ENCODE measurements around the gene KRT4. TPM values are rescaled to one million over a fixed set of nuclear protein-coding genes. Genes with fewer than 3 reads are reported as not detected.

The KRT4 gene
- total RNA-seq, 1 donor from 2014 or later = 0.29 TPM

DNA sequence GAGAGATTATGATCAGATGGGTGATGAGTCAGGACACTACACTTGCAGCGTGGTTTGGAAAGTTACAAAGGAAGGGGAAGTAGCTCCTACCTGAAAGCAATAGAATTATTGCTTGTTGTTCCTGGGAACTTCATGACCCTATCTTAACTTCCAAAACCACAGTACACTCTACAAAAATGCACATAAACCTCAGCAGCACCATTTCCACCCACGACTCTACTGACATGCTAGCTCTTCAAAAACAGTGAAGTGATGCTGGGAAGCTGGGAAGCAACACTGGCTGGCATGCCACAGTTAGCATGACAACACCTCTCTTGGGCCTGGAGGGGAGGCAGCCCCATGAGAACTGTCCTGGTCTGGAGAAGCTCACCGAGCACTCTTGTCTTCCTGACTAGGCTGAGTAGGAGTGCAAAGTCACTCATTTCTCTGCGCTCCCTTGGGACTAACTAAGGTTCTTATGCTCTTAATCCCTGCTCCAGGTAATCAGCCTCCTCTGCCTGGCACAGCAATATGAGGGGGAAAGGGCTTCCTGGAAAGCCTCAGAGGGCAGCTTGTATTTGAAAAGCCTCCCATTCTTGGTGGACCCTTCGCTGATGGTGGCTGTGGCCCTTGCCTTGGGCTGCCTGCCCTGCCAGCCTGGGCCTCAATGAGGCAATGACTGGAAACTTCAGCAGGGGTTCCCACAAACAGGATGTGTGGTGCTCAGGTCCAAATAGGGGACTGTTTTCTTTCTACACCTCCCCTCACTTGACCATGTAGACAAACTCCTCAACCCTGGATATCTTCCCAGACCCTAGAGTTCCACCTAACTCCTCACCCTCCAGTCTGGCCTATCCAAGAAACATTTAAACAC, 19.2 kb downstream of the KRT4 start:
- TF ChIP-seq, protein P1, sequence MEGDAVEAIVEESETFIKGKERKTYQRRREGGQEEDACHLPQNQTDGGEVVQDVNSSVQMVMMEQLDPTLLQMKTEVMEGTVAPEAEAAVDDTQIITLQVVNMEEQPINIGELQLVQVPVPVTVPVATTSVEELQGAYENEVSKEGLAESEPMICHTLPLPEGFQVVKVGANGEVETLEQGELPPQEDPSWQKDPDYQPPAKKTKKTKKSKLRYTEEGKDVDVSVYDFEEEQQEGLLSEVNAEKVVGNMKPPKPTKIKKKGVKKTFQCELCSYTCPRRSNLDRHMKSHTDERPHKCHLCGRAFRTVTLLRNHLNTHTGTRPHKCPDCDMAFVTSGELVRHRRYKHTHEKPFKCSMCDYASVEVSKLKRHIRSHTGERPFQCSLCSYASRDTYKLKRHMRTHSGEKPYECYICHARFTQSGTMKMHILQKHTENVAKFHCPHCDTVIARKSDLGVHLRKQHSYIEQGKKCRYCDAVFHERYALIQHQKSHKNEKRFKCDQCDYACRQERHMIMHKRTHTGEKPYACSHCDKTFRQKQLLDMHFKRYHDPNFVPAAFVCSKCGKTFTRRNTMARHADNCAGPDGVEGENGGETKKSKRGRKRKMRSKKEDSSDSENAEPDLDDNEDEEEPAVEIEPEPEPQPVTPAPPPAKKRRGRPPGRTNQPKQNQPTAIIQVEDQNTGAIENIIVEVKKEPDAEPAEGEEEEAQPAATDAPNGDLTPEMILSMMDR (IDR thresholded peaks at IDR 0.05; ENCODE audit: unreplicated experiment) = no peak
- H3K4me3 Mint-ChIP-seq (ENCODE audit: low read depth) = no peak overlapping the region
- no peak for DNase-seq (ENCODE audit: low spot score, unreplicated experiment)
- peaks cover 37% of the 10 kb centered on the region for H3K27me3 Mint-ChIP-seq
- no peaks in the 10 kb centered on the region for H3K9me3 Mint-ChIP-seq (ENCODE audit: low read depth)
- H3K27ac Mint-ChIP-seq = no peak overlapping the region
- no peaks in the 10 kb centered on the region for H3K4me1 Mint-ChIP-seq (ENCODE audit: low read depth)
- no peaks in the 10 kb centered on the region for H3K36me3 Mint-ChIP-seq (ENCODE audit: insufficient read depth)

DNA sequence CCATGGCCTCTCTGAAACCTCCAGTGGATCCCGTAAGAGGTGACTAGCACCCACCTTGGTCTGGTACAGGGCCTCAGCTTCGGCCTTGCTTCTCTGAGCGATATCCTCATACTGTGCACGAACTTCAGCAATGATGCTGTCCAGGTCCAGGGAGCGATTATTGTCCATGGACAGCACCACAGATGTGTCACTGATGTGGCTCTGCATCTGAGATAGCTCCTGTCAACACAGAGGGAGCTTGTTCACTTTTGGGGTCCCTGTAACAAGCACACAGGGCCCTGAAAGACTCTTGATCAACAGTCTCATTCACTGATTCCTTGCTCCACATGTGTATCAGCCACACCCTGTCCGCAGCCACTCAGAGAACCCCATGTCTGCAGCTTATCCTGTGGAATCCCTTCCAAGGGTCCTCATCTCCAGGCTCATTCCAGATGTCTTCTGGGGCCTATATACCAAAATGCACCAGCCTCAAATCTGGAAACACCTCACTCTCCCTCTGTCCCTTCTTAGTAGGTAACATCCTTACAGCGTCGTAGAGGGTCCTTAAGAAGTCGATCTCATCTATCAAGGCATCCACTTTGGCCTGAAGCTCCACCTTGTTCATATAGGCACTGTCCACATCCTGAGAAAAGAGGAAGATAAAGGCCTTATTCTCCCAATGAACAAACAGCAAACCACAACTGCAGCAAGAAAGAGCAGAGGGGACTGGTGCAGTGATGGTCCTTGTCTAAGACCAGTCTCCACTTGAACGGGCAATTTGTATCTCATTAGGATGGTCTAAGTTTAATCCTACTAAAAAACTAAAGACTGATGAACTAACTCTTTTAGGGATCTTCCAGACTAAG, 21.5 kb downstream of the KRT4 start:
- Mint-ChIP-seq H3K27ac (no peak overlapping the region), H3K9me3 (ENCODE audit: low read depth) (no peaks in the 10 kb centered on the region), H3K4me3 (ENCODE audit: low read depth) (no peak overlapping the region), H3K4me1 (ENCODE audit: low read depth) (no peaks in the 10 kb centered on the region), H3K27me3 (peaks cover 47% of the 10 kb centered on the region), H3K36me3 (ENCODE audit: insufficient read depth) (no peaks in the 10 kb centered on the region)
- TF ChIP-seq, protein P1 (IDR thresholded peaks at IDR 0.05; ENCODE audit: unreplicated experiment) = no peak
- DNase-seq (ENCODE audit: low spot score, unreplicated experiment) = no peak

DNA sequence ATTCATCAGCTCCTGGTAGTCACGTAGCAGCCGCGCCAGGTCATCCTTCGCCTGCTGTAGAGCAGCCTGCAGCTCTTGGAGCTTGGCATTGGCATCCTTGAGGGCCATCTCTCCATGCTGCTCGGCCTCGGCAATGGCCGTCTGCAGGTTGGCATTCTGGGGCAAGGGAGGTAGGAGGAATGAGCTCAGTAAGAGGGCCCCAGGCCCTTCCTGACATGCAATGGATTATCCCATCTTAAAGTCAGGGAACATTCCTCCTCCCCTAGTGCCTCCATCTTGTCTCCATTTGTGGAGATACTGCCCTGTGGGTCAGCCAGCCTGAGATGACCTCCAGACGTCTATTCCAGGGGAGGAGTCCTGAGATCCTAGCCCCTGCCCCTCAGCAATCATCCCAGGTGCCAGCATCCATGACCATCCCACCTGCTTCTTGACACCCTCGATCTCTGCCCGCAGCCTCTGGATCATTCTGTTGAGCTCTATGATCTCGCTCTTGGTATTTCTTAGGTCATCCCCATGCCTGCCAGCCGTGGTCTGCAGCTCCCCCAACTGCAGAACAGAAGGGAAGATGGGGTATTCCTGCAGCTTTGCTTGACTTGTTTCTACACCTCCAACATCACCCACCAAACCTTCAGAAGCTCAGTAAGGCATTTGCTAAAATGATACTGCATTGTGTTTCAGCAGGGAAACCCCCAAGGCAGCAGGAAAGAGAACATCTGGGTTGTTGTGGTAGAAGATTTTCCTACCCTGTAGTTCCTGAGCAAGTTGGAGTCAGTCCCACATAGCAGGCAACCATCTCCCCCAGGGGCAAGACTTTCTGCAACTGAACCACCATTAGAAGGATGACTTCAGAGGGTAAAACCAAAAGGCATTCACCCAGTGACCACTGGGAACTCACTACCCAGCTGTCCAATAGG, 22.4 kb downstream of the KRT4 start:
- Mint-ChIP-seq H3K4me1 (ENCODE audit: low read depth) (no peaks in the 10 kb centered on the region), H3K4me3 (ENCODE audit: low read depth) (no peak overlapping the region), H3K9me3 (ENCODE audit: low read depth) (no peaks in the 10 kb centered on the region), H3K36me3 (ENCODE audit: insufficient read depth) (no peaks in the 10 kb centered on the region), H3K27ac (no peak overlapping the region), H3K27me3 (peaks cover 50% of the 10 kb centered on the region)
- no peak for DNase-seq (ENCODE audit: low spot score, unreplicated experiment)
- TF ChIP-seq, protein P1 (IDR thresholded peaks at IDR 0.05; ENCODE audit: unreplicated experiment) = no peak

DNA sequence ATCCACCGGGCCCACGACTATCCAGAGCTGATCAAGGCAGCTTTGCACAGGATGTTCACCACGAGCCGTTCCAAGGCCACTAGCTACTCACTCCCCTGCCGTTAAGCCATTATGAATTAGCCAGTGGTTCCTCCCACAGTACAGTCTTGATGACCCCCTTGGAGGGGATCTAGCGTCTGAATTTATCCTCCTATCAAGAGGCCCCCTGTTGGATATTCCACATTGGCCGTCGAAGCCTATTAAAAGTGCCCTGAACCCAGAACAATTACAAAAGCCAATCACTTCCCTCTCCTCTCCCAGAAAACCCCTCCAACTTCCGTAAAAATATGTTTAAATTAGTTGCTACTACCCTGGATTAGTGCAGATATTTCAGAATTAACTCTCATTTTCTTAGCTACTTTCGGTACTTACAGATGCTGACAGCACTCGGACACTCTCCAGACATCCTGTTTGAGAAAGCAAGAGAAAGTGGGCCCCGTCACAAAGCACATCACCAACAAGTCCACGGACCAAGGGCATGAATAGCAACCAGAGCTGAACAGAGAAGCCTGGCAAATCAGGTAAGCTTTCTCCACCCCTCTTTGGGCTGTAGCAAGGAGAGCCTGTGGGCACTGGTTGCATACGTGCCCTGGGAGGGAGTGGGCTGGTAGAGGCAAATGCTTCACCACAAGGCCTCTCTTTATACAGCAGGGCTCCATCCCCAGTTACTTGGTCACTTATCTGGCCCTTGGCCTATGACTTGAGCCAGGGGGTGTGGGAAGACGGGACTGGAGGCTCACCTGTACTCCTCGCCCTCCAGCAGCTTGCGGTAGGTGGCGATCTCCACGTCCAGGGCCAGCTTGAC, 23.3 kb downstream of the KRT4 start:
- Mint-ChIP-seq H3K27me3 (peaks cover 49% of the 10 kb centered on the region), H3K36me3 (ENCODE audit: insufficient read depth) (no peaks in the 10 kb centered on the region), H3K27ac (no peak overlapping the region), H3K4me3 (ENCODE audit: low read depth) (no peak overlapping the region), H3K4me1 (ENCODE audit: low read depth) (no peaks in the 10 kb centered on the region), H3K9me3 (ENCODE audit: low read depth) (no peaks in the 10 kb centered on the region)
- DNase-seq (ENCODE audit: low spot score, unreplicated experiment) = no peak
- TF ChIP-seq, protein P1 (IDR thresholded peaks at IDR 0.05; ENCODE audit: unreplicated experiment) = no peak

All from progenitor cell of endocrine pancreas (in vitro differentiated cells).